ENCODE data around the gene DMD.
A peak's percentile ranks its signal among the peaks of the same experiment; 100 is the strongest.

The DMD gene

DNA sequence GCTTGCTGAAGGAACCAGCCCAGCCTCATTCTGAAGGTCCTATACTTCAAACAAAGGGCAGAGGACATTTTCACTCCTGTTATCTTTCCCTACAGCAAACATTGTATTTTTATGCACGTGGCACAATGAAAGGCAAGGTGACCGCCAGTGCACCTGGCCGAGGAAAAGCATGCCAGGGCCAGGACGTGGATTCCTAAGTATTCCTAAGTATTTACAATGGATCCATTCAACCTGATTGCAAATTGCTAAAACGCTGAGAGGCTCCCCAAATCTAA is 2011.6 kb downstream of the DMD start:
- DNase-seq = no peak

DNA sequence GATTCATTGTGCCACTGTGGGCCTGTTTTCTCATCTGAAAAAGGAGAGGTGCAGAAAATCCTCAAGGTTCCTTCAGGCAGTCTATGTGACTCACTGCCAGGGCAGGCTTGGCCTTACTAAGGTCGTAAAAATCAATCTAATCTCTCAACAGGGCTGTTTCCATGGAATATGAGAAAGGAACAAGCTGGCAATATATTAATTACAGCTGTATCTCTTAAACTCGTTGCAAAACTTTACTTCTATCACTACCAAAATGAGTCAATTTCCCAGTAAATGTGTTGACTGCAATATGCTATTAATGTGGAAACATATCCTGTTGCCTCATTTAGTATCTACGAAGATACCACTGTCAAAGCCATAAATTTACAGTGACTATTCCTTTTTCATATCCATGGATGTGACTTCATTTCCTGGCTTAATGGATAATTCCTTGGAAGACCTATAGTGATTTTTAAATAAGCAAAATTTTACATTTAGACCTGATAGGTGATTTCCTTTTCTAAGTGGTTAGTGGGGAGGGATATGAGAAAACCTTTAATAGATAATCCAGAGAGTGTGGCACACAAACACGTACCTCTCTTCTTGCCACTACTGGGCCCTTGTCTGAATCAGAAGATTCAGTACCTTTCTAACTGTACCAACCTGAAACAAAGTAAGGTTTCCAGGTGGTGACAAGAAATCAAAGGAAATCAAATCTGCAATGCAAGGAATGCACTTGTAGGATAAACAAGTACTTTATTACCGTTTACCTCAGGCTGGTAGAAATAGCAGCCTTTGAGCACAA is 2012.1 kb downstream of the DMD start:
- no peak for DNase-seq

DNA sequence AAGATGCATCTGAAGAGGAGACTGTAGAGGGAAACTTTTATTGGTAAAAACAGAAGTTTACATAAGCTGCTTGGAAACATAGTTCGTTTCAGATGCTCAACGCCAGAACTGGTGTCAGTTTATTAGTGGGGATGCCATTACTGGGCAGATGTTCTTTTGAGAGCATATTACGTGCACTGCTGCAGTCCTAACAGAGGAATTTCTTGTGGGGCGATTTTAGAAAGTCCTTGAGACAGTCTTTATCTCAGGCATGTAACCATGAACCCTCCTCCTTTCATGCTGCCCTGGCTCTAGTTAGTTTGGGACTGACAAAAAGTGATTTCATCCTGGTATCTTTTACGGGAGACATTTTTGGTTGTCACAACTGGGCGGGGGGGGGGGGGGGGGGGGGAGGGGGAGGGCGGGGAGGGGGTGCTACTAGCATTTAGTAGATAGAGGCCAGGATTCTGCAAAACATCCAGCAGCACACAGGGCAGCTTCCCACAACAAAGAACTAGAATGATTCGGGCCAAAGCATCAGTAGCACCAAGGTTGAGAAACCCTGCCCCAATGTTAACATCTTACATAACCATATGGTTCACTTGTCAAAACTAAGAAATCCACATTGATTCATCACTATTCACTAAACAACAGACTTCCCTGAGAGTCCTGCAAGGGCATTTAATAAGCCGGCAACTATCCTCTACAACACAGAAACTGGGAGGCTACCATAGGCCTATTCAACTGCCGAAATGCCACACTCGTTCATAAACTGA is 2021.0 kb downstream of the DMD start:
- no peak for DNase-seq

DNA sequence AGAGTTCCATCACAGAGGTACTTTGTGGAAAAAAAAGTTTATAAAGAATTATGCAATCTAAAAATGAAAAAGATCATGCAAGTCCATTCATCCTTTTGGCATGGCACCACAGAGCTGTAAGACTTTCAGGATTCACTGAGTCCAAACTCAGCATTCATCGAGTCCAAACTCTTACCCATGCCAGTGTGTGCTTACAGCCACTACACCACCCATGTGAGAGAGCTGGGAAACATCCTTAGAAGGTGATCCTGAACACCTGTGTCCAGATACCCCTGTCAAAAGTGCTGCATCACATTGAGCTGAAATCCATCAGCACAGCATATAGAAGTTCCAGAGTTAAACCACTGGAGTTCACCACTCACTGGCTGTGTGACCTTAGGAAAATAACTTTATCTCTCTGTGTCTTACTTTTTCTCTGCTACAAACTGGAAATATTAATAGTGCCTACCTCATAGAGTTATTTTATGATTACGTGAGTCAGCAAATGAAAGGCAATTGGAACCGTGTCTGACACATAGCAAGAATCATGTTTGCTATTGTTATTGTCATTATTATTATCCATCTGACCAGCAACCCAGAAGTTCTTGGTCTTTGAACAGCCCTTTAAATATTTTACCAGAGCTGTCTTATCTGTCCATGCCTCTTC is 2024.5 kb downstream of the DMD start:
- DNase-seq = no peak

DNA sequence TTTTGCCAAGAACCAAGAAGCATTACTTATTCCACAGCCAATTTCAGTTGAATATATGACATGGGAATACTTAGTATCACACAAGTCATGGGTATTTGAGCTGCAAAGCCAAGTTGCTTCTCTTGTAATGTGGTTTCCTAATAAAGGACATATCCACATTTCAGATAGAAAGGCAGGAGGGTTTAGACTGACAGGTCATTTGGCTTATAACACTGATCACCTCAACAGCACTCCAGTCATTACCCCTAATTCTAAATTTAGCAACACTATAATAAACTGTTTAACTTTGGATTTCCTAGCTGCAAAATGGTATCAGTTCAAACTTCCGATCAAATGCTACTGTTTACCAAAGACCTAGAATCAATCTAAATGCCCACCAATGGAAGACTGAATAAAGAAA is 2025.5 kb downstream of the DMD start:
- DNase-seq = no peak

DNA sequence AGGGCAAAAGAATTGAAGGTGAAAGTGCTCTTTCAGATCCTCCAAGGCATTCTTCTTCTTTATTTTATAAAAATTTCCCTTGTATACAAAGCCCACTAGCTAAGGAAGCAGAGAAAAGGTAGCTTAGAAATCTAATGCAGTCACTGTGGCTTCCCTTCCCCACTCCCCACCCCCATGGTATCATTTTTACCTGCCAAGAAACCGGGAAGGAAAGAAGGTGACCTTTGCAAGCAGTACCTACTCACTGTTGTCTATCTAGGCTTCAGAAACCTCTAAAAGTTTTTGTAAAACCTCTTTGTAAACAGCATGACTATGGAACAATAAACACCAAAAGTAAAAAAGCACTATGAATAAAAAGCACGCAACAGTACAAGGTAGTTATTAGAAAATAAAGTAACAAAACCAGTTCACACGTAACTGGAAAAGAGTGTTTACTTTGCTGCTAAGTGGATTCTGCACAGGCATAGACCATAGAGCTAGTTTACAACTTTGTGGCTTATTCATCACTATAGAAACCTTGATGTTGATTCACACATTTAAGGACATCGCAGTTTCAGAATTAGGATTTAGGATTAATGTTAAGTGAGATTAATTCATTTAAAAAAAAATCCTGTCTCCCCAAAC is 2029.9 kb downstream of the DMD start:
- no peak for DNase-seq

DNA sequence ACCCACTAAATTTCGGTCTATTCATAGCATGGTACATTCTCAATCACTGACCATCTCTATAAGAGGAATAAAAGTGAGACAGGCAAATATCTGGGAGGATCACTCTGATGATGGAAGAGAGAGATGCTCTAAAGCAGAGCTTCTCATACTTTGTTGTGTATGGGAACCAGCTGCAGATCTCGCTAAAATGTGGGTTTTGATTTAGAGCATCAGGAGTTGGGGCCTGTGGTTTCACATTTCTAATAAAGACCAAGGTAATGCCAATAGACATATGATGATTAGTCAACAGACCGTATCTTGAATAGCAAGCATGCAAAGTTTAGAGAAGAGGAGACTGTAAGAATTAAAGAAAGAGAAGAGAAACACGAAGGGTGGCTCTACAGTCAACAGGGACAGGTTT is 2032.1 kb downstream of the DMD start:
- DNase-seq = no peak

DNA sequence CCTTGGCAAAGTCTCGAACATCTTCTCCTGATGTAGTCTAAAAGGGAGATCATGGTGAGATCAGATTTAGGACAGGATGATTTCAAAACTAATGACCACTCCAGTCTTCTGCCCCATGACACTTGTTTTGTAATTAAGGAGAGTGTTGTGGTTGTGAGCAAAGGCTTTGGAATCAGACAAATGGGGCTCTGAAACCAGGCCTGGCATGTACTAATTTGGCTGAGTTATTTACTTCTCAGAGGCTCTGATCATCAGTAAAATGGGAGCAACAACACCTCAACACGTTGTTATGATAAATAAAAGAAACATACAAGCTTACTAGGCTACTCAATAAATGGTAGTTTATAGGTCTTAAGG is 2032.6 kb downstream of the DMD start:
- no peak for DNase-seq

DNA sequence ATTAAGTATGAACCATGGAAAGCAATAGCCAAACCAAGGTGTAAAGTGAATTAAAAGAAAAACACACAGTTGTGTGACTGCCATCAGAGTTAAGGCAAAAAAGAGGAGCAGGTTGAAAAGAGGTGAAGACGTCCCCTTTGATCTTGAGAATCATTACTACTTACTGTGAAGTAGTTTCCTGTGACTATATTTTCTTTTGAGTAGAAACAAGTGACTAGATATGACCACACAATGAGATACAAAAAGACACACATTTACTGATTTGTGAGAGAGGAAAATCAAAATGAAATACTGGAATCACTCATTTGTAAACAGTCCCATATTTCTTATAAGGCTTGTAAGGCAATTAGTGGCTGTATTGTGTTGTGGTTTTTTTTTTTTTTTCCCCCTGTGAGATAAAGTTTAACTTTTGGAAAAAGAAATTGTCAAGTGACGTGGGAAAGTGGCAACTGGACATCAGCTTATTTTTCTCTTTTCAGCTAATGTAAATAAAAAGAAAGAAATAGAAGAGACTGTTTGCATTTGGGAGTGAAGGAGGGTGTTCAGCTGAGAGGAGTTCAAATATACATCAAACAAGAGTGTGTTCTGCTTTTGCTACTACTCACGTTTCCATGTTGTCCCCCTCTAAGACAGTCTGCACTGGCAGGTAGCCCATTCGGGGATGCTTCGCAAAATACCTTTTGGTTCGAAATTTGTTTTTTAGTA is 2033.1 kb downstream of the DMD start:
- no peak for DNase-seq

DNA sequence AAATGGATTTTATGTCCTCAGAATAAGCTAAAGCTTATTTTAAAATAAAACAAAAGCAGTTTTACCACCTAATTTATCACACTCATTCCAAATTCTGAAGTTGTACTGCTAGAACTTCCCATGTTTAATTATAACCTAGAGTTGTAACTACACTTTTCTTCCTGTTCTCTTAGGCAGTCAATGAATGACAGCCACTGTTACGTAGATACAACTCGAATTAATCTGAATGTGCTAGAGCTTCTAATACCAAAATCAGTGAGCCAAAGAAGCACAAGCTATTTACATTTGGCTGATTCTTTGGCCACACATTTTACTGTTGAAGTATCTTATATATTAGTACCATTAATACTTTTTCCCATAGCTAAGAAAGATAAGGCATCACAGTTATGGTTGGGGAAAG is 2040.6 kb downstream of the DMD start:
- no peak for DNase-seq

DNA sequence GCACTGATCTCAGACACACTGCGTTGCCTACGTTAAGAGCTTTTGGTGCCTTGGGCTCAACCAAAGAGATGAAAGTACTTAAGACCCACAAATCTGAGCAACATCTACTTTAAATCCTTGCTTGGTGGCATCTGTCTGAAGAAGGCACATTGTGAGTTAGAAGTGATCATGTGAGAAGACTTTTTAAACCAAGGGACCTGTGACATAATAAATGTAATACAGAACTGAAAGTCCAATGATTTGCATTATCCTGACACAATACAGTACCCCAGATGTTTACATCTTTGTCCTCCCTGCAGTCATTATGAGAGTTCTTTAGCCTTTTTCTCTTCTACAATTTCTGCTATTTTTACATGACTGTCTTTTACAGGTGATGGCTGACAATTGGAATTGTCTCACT is 2042.8 kb downstream of the DMD start:
- no peak for DNase-seq

DNA sequence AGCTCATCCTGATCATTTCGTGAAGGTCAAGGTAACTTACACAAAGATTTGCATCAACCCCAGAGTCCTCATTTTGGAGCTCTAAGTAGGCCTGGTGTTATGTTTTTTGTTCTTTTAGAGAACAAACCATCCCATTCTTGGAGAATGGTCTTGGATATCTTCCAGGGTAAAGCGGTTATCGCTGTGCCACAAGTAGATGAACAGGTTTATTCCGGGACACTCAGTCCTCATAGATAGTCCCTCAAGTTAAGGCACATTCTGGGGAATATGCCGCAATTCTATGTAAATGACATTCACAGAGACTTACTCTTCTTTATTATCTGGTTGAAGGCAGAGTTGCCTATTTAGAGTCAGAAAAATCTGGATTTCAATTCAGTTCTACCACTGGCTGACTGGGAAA is 2044.5 kb downstream of the DMD start:
- DNase-seq = no peak

DNA sequence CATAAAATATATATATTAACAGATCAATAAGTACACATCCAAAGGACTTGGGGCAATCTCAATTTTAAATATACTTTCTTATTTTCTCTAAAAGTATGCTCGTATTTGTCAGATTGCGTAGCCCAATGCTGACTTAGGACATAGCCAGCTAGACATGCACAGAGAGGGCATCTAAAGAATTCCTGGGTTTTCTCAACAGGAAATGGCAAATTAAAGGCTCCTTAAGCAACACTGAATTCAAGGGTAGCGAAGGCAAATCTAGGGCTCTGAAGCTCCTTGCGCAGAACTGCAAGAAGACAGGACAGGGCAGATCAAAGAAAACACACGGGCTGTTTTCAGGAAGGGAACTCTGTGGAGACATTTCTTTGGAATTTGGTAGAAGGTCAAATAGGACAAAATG is 2044.9 kb downstream of the DMD start:
- no peak for DNase-seq

DNA sequence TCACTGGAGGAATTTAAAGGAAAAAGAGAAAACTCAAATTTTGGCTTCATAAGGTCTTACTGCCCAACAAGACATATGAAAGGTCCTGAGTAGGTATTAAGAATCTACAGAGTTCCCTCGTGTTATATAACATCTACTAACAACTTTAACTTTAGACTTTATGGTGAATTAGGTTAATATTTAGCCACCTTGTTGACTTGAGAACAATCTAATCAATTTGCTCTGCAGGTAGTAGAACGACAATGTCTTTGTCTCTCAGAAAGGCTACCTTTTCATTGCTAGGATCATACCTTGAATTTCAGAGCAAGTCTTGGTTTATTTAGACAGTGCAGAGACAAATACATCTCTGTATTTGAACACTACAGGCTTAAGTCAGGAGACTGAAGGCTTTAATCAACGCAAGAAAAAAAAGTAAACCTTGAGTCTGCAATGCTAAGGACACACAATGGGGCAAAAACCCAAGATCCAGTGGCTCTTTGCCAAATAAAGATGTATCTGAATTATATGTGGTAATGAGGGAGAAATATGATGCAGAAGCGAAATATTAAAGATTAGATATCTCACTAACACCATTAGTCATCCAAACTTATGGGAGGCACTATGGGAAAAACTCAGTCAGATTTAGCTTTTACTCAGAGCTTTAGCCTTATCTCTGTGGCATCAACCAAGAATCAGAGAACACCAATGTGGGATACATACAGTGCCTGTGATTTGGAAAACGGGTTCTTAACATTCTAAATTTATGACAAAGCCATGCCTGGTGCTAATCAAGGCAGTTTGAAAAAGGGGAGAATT is 2045.9 kb downstream of the DMD start:
- DNase-seq = no peak

DNA sequence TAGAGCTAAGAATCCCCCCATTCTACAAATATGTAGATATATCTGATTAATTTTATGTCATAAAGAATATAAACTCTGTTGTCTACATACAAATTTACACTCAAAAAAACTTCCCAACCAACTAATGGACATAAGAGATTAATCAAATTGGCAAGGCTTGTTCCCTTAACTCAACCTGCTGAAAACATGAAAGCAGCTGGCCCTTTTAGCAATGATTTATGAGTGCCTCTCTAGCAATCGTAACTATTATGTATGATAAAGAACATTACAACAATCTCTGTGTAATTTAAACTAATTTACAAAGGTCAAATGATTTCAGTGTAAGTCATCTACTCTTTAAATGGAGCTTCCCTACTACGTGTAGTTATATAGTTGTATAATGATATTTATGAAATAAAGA is 2056.4 kb downstream of the DMD start:
- DNase-seq = peak; percentile 18

DNA sequence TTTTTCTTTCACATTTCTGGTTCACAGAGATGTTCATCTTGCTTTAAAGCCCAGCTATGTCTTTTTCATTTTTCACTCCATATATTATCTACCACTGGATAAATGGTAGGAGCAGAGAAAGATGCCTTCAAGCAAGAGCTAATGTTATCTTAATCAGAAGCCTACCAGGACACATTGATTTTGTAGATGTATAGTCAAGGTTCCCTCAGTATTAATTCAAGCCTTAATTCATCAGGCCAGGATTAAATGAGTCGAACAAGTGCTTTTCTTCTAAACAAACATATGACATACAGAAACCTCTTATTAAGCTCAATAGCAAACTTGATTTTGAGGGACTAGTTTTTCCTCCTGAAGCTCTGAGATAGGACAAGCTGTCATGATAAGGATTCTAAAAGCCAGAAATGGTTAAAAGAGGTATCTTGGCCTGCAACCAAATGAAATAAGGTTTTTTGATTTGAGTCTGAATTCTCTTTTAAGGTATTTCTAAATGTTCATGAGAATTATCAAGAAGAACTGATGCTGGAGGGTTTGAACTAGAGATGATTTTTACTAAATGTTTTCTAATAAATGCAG is 2057.8 kb downstream of the DMD start:
- DNase-seq = no peak

DNA sequence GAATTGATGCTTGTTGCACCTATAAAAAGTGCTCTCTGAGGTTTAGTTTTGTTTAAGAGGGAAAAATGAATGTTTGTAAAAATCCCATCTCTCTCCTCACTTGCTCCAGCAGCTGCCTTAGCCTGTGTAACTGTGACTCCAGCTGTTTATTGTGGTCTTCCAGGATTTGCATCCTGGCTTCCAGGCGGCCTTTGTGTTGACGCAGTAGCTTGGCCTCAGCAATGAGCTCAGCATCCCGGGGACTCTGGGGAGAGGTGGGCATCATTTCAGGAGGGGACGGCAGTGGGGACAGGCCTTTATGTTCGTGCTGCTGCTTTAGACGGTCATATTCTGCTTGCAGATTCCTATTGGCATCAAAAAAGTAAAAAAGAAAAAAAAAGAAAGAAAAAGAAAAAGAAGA is 2064.2 kb downstream of the DMD start:
- DNase-seq = no peak

DNA sequence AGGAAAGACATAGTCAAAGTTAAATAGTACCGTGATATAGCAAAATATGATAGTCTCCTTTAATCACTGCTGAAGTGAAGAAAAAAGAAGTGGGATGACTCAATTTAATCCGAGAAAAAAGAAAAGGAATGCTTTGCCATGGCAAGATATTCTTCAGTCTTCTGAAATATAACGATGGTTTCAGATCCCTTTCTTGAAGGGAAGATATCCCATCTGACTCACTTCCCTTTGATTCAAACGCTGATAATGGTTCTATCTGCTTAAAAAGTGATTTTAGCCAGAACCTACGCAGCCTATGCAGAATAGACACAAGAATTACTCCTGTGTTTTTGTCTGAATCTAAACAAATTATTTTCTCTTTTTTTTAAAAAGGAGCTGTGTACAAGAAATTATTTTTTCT is 2071.4 kb downstream of the DMD start:
- DNase-seq = no peak

DNA sequence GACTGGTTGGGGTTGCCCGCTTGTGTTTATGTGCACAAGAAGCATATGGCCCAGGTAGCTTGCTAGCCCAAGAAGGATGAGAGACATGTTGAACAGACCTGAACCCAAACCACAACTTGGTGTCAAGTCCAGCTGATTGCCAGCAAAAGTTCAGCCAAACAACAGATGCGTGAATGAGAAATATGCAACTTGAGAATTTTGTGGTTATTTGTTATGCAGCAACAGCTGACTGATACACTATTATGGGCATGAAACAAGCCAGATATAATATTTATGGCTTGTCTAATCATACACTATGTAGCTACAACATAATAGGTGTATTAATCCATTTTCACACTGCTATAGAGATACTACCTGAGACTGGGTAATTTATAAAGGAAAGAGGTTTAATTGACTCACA is 2073.2 kb downstream of the DMD start:
- no peak for DNase-seq

DNA sequence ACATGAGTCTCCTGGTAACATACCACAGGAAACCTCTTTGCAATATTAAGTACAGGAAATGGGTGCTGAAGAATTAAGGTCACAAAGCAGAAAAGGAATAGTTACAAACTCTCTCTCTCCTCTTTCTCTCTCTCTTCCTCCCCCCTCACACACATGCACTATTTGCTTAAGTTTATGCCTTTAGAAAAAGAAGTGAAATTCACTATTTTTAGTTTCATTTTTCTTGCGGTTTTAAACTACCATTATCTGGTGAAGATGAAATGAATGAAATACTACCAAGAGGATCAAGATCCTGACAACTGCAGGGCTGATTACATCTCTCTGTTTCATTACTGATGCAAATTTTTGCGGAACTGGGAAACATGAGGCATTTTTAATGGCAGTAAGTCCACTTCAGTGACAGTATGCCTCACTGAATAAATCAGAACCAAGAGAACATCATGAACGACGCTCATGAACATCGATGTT is 2075.2 kb downstream of the DMD start:
- DNase-seq = no peak

DNA sequence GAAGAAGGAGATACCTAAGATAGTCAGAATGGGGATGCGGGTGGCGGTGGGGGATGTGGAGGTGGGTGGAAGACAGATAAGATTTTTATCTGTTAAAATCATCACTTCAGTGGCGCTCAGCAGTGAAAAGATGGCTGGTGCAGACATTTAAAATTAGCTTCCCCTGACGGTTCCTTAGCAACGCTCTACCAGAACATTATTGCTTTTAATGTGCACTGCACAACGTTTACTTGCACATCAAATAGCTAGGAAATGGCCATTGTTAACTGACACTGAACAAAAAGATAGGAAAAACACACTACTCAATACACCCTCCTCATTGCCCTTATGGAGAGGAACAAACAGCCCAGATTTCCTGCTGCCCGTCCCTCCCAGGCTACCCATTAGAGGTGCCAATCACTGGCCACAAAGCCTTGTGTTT is 2078.5 kb downstream of the DMD start:
- DNase-seq = peak; percentile 62

Measured in NCI-H1436 (cell line).